IPS-NIHi11 (cell line): Measurements from ENCODE around the gene IGF2BP2.
"Not testable (repeated sequence)": the region's sequence is repeated elsewhere in the genome, so short reads cannot be mapped to it uniquely, and the experiment has no call there.

ENCODE experiments used
- DNase-seq: peaks from one replicate; pipeline ENCODE4 v3.0.0; 2012; ENCODE audit warnings: mixed read lengths, low spot score

Gene IGF2BP2

GRCh38 chr3:185639632-185640206 lies 185.1 kb downstream of the IGF2BP2 start:
- DNase-seq, result no peak

DNA sequence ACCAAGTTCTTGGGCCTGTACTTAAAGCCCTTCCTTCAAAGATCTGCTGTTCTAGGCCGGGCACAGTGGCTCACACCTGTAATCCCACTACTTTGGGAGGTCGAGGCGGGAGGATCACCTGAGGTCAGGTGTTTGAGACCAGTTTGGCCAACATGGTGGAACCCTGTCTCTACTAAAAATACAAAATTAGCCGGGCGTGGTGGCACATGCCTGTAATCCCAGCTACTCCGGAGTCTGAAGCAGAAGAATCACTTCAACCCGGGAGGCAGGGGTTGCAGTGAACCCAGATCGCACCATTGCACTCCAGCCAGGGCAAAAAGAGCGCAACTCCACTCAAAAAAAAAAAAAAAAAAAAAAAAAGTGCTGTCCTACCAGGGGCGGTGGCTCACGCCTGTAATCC lies 186.2 kb downstream of the IGF2BP2 start:
- DNase-seq, result not testable (repeated sequence)

GRCh38 chr3:185637388-185637787 lies 187.5 kb downstream of the IGF2BP2 start:
- DNase-seq, result no peak

GRCh38 chr3:185632996-185633395 lies 191.8 kb downstream of the IGF2BP2 start:
- no peak for DNase-seq

GRCh38 chr3:185631508-185632206 lies 193.2 kb downstream of the IGF2BP2 start:
- DNase-seq, result no peak

- DNase-seq, result no peak
Measured at GRCh38 chr3:185631108-185631507, 193.7 kb downstream of the IGF2BP2 start.

DNA sequence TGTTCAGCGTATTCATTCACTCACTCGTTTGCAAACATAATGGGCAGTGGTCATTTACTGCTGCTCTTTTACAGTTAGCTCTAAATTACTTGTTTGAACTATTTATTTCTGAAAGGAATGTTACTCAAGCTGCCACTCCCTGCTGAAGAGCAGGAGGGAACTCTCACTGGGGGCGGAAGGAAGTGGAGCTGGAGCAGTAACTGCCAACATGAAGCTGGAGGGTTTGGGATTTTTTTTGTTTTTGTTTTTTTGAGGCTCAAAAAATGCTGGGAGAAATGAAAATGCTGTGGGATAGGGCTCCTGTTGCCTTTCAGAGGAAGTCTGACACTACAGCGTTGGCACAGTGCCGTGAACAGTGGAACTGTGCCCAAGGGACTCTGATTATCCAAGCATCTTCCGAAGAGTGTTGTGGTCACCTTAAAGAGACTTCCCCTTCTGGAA lies 194.6 kb downstream of the IGF2BP2 start:
- DNase-seq, result no peak

DNA sequence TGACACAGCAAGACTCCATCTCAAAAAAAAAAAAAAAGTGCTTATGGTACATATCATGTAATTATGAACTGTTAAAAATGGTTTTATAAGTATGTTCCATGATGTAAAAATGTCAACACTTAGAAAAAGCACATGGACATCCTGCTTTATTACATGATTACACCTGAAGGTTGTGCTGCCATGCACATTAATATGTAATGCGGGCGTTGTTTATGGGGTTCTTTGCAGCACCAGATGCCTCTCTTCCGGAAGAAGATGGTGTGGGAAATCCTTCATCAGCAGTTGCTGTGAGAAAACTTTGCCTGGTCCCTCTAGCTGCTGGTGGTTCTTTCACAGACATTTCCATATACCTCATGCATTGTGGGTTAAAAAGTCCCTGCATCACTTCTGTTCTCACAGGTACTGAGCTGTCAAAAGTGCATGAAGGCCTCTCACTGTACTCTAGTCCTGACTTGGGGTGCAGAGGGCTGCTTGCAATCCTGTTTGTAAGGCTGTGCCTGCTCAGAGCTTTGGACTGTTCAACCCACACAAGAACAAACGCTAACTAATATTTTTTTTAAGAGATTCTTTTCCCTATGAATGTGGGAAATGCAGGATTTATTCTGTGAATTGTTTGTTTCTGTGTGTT lies 195.2 kb downstream of the IGF2BP2 start:
- no peak for DNase-seq

GRCh38 chr3:185625784-185626183 lies 199.1 kb downstream of the IGF2BP2 start:
- DNase-seq, result no peak

GRCh38 chr3:185623939-185624665 lies 200.7 kb downstream of the IGF2BP2 start:
- DNase-seq, result no peak

- DNase-seq, result no peak
Measured at GRCh38 chr3:185613016-185613415, 211.8 kb downstream of the IGF2BP2 start.

- no peak for DNase-seq
Measured at GRCh38 chr3:185606196-185606595, 218.6 kb downstream of the IGF2BP2 start.

GRCh38 chr3:185605566-185605965 lies 219.3 kb downstream of the IGF2BP2 start:
- no peak for DNase-seq

DNA sequence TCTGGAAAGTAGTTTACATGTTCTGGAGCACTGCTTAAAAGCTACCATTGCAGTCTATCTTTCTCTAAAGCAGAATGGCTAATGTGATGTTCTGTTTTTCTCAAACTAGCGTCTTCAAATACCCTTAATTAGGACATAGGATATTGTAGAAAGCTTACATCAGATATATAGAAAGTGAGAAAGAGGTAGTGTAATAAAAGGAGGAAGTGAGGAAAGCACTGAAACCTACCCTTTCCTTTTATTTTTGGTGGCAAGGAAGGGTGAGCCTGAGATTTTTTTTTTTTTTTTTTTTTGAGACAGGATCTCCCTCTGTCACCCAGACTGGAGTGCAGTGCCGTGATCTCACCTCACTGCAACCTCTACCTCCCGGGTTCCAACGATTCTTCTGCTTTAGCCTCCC lies 229.3 kb downstream of the IGF2BP2 start:
- no peak for DNase-seq

- no peak for DNase-seq
Measured at GRCh38 chr3:185594073-185594472, 230.8 kb downstream of the IGF2BP2 start.
